Parathyroid adenoma (tissue), 2 donors: ENCODE data around the gene ZNF668.

Experiments used
- H2AFZ ChIP-seq: fragments of 300-600 bp; sonication (generic); one replicate; pipeline ENCODE4 v1.7.0; 2017; ENCODE audit warnings: antibody characterized with exemption, mild to moderate bottlenecking
- H3K27ac ChIP-seq: fragments of 300-600 bp; sonication (generic); one replicate; pipeline ENCODE4 v1.7.0; 2017
- H3K27me3 ChIP-seq: fragments of 300-600 bp; sonication (generic); one replicate; pipeline ENCODE4 v1.7.0; 2017; ENCODE audit warnings: low read length; ENCODE audit not compliant: control insufficient read depth, insufficient read depth
- H3K36me3 ChIP-seq: fragments of 300-600 bp; sonication (generic); one replicate; pipeline ENCODE4 v1.7.0; 2017; ENCODE audit warnings: low read length; ENCODE audit not compliant: control insufficient read depth, insufficient read depth
- H3K4me1 ChIP-seq: fragments of 300-600 bp; sonication (generic); one replicate; pipeline ENCODE4 v1.7.0; 2017; ENCODE audit warnings: control low read depth
- H3K4me2 ChIP-seq: fragments of 300-600 bp; sonication (generic); one replicate; pipeline ENCODE4 v1.7.0; 2017; ENCODE audit warnings: low read length
- H3K4me3 ChIP-seq: fragments of 300-600 bp; sonication (generic); one replicate; pipeline ENCODE4 v1.7.0; 2017; ENCODE audit warnings: low read depth, low read length
- H3K79me2 ChIP-seq: fragments of 300-600 bp; sonication (generic); one replicate; pipeline ENCODE4 v1.7.0; 2017; ENCODE audit warnings: control low read depth
- H3K9ac ChIP-seq: fragments of 300-600 bp; sonication (generic); one replicate; pipeline ENCODE4 v1.7.0; 2017; ENCODE audit warnings: mild to moderate bottlenecking
- H3K9me3 ChIP-seq: fragments of 300-600 bp; sonication (generic); one replicate; pipeline ENCODE4 v1.7.0; 2017; ENCODE audit warnings: low read length; ENCODE audit not compliant: control insufficient read depth
- TF ChIP-seq, protein P1 (sequence below): fragments of 300-600 bp; sonication (generic); IDR thresholded peaks from one replicate; pipeline ENCODE4 v1.7.0; 2017; ENCODE audit warnings: antibody characterized with exemption, mild to moderate bottlenecking
- donor health status: primary hyperparathyroidism.

ZNF668 gene

GRCh38 chr16:31081428-31082351 lies 7.7 kb upstream of the ZNF668 start:
- Histone ChIP-seq H3K9me3 (no peaks in the 10 kb centered on the region), H3K27ac (no peak overlapping the region), H3K27me3 (no peaks in the 10 kb centered on the region), H3K4me1 (no peaks in the 10 kb centered on the region), H3K36me3 (no peaks in the 10 kb centered on the region), H3K9ac (no peak overlapping the region), H3K4me2 (no peak overlapping the region), H3K79me2 (peaks cover 21% of the 10 kb centered on the region), H2AFZ (no peak overlapping the region), H3K4me3 (no peak overlapping the region)
- TF ChIP-seq, protein P1, sequence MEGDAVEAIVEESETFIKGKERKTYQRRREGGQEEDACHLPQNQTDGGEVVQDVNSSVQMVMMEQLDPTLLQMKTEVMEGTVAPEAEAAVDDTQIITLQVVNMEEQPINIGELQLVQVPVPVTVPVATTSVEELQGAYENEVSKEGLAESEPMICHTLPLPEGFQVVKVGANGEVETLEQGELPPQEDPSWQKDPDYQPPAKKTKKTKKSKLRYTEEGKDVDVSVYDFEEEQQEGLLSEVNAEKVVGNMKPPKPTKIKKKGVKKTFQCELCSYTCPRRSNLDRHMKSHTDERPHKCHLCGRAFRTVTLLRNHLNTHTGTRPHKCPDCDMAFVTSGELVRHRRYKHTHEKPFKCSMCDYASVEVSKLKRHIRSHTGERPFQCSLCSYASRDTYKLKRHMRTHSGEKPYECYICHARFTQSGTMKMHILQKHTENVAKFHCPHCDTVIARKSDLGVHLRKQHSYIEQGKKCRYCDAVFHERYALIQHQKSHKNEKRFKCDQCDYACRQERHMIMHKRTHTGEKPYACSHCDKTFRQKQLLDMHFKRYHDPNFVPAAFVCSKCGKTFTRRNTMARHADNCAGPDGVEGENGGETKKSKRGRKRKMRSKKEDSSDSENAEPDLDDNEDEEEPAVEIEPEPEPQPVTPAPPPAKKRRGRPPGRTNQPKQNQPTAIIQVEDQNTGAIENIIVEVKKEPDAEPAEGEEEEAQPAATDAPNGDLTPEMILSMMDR: no peak

DNA sequence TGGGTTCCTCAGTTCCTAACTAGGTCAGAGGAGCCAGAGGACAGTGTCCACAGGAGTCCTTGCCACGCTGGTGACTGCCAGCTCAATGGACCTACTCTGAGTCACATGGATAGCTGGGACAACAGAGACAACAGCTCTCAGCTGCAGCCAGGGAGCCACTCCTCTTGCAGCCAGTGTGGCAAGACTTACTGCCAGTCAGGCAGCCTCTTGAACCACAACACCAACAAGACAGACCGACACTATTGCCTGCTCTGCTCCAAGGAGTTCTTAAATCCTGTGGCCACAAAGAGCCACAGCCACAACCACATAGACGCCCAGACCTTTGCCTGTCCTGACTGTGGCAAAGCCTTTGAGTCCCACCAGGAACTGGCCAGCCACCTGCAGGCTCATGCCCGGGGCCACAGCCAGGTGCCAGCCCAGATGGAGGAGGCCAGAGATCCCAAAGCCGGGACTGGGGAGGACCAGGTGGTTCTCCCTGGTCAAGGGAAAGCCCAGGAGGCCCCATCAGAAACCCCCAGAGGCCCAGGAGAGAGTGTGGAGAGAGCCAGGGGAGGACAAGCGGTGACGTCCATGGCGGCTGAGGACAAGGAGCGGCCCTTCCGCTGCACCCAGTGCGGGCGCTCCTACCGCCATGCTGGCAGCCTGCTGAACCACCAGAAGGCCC lies 6.8 kb upstream of the ZNF668 start:
- no peak overlapping the region for H3K27ac ChIP-seq
- H3K36me3 ChIP-seq: no peaks in the 10 kb centered on the region
- H3K79me2 ChIP-seq: peaks cover 21% of the 10 kb centered on the region
- no peaks in the 10 kb centered on the region for H3K4me1 ChIP-seq
- H3K9ac ChIP-seq: no peak overlapping the region
- H3K4me3 ChIP-seq: no peak overlapping the region
- TF ChIP-seq, protein P1: no peak
- no peak overlapping the region for H3K4me2 ChIP-seq
- no peaks in the 10 kb centered on the region for H3K27me3 ChIP-seq
- no peaks in the 10 kb centered on the region for H3K9me3 ChIP-seq
- no peak overlapping the region for H2AFZ ChIP-seq

GRCh38 chr16:31080035-31080629 lies 6.1 kb upstream of the ZNF668 start:
- H3K4me1 ChIP-seq: no peaks in the 10 kb centered on the region
- no peak overlapping the region for H3K4me3 ChIP-seq
- H3K9ac ChIP-seq: no peak overlapping the region
- H3K9me3 ChIP-seq: no peaks in the 10 kb centered on the region
- no peaks in the 10 kb centered on the region for H3K36me3 ChIP-seq
- H3K79me2 ChIP-seq: peaks cover 21% of the 10 kb centered on the region
- no peak overlapping the region for H3K27ac ChIP-seq
- TF ChIP-seq, protein P1: no peak
- no peak overlapping the region for H2AFZ ChIP-seq
- H3K27me3 ChIP-seq: no peaks in the 10 kb centered on the region
- no peak overlapping the region for H3K4me2 ChIP-seq

- Histone ChIP-seq H3K36me3 (no peaks in the 10 kb centered on the region), H3K4me1 (peaks cover 2% of the 10 kb centered on the region), H2AFZ (no peak overlapping the region), H3K27me3 (no peaks in the 10 kb centered on the region), H3K27ac (no peak overlapping the region), H3K9ac (no peak overlapping the region), H3K79me2 (peaks cover 21% of the 10 kb centered on the region), H3K4me3 (no peak overlapping the region), H3K4me2 (no peak overlapping the region), H3K9me3 (no peaks in the 10 kb centered on the region)
- TF ChIP-seq, protein P1: no peak
Measured at GRCh38 chr16:31079342-31079944, 5.4 kb upstream of the ZNF668 start.
